CD14-positive monocyte (primary cell): ENCODE data around the gene SNX13. TPM values are rescaled to one million over a fixed set of nuclear protein-coding genes. Genes with fewer than 3 reads are reported as not detected.

Source experiments
- DNase-seq, 3 donors: peaks; one replicate each; pipeline ENCODE4 v3.0.0-alpha.2; 2011 to 2022
- H2AFZ ChIP-seq: 2 replicates; pipeline ENCODE4 v1.6.0; 2012; ENCODE audit warnings: mild to moderate bottlenecking, low read depth, low read length, inconsistent platforms; ENCODE audit not compliant: insufficient read depth, poor library complexity, severe bottlenecking
- H3K27ac ChIP-seq, 2 donors: 1 replicate in 1 of 2; 2 replicates in 1 of 2; pipeline ENCODE4 v1.5.1; 2012 to 2013; ENCODE audit warnings: low read length in 2 of 2, control low read depth in 1 of 2, inconsistent platforms in 1 of 2, low read depth in 1 of 2, mild to moderate bottlenecking in 1 of 2
- H3K27me3 ChIP-seq, 2 donors: one replicate each; pipeline versions ENCODE4 v1.6.0 to v1.6.1; 2011 to 2013; ENCODE audit warnings: low read length in 2 of 2; ENCODE audit not compliant: control insufficient read depth in 2 of 2, insufficient read depth in 2 of 2
- H3K36me3 ChIP-seq, 2 donors: replicated peaks in 1 of 2; 1 replicate in 1 of 2; 2 replicates in 1 of 2; pipeline versions ENCODE4 v1.5.1 to v1.6.1; 2012 to 2013; ENCODE audit warnings: low read length in 2 of 2, control low read depth in 1 of 2, inconsistent platforms in 1 of 2, mild to moderate bottlenecking in 1 of 2; ENCODE audit not compliant: insufficient read depth in 2 of 2, control insufficient read depth in 1 of 2
- H3K4me1 ChIP-seq, 2 donors: 1 replicate in 1 of 2; 2 replicates in 1 of 2; pipeline versions ENCODE4 v1.5.1 to v1.6.1; 2012 to 2013; ENCODE audit warnings: low read length in 2 of 2, control low read depth in 1 of 2, inconsistent platforms in 1 of 2, mild to moderate bottlenecking in 1 of 2, moderate library complexity in 1 of 2; ENCODE audit not compliant: insufficient read depth in 2 of 2, control insufficient read depth in 1 of 2
- H3K4me2 ChIP-seq: replicated peaks from 2 replicates; pipeline ENCODE3; 2012; ENCODE audit warnings: low read length, moderate library complexity, mild to moderate bottlenecking; ENCODE audit not compliant: poor library complexity, severe bottlenecking; ENCODE audit errors: extremely low read depth
- H3K4me3 ChIP-seq, 3 experiments: fragments of 200-600 bp in 1 of 3; sonication (generic) in 1 of 3; replicated peaks in 1 of 3; 1 replicate in 2 of 3; 2 replicates in 1 of 3; pipeline ENCODE4 v1.5.1; 2011 to 2013; ENCODE audit warnings: low read length in 3 of 3, mild to moderate bottlenecking in 3 of 3, control low read depth in 2 of 3, low read depth in 2 of 3, inconsistent platforms in 1 of 3, moderate library complexity in 1 of 3
- H3K79me2 ChIP-seq: 2 replicates; pipeline ENCODE4 v1.6.0; 2012; ENCODE audit warnings: mild to moderate bottlenecking, control low read depth, inconsistent platforms, low read length, moderate library complexity; ENCODE audit not compliant: insufficient read depth
- H3K9ac ChIP-seq: 2 replicates; pipeline ENCODE4 v1.6.0; 2017; ENCODE audit warnings: low read length, mild to moderate bottlenecking; ENCODE audit not compliant: insufficient read depth, poor library complexity, severe bottlenecking
- H3K9me3 ChIP-seq, 2 donors: replicated peaks in 1 of 2; 1 replicate in 1 of 2; 2 replicates in 1 of 2; pipeline versions ENCODE4 v1.5.1 to v1.6.1; 2012 to 2013; ENCODE audit warnings: low read length in 2 of 2, control low read depth in 1 of 2; ENCODE audit not compliant: control insufficient read depth in 1 of 2, insufficient read depth in 1 of 2
- H4K20me1 ChIP-seq: 2 replicates; pipeline ENCODE4 v1.6.0; 2012; ENCODE audit warnings: mild to moderate bottlenecking, low read length, control low read depth, moderate library complexity; ENCODE audit not compliant: insufficient read depth
- H3K27ac Mint-ChIP-seq, 7 donors: one replicate each; pipeline ENCODE4 v1.8.0; 2020; ENCODE audit warnings: mild to moderate bottlenecking in 7 of 7, mixed read lengths in 7 of 7, moderate library complexity in 6 of 7, inconsistent platforms in 2 of 7
- H3K27me3 Mint-ChIP-seq, 3 donors: one replicate each; pipeline ENCODE4 v1.8.0; 2021 to 2022; ENCODE audit warnings: low read depth in 3 of 3, mild to moderate bottlenecking in 3 of 3, mixed read lengths in 3 of 3, moderate library complexity in 3 of 3, inconsistent platforms in 1 of 3
- H3K36me3 Mint-ChIP-seq, 2 donors: one replicate each; pipeline ENCODE4 v1.8.0; 2020; ENCODE audit warnings: mixed read lengths in 2 of 2, inconsistent platforms in 1 of 2, mild to moderate bottlenecking in 1 of 2
- H3K4me1 Mint-ChIP-seq: one replicate; pipeline ENCODE4 v1.8.0; 2020; ENCODE audit warnings: mild to moderate bottlenecking, mixed read lengths
- H3K4me3 Mint-ChIP-seq, 2 donors: one replicate each; pipeline ENCODE4 v1.8.0; 2020; ENCODE audit warnings: mild to moderate bottlenecking in 2 of 2, mixed read lengths in 2 of 2, moderate library complexity in 1 of 2
- H3K9me3 Mint-ChIP-seq, 7 donors: one replicate each; pipeline ENCODE4 v1.8.0; 2020 to 2022; ENCODE audit warnings: mixed read lengths in 7 of 7, mild to moderate bottlenecking in 6 of 7, moderate library complexity in 6 of 7, inconsistent platforms in 2 of 7
- CTCF ChIP-seq: fragments of 200-600 bp; IDR thresholded peaks from one replicate; pipeline ENCODE4 v1.8.0; 2022; ENCODE audit warnings: antibody characterized with exemption, mild to moderate bottlenecking
- WGBS: methylation state at CpG from one replicate; pipeline ENCODE4 v1.1.5; 2013; ENCODE audit warnings: missing lambda C conversion rate; ENCODE audit not compliant: insufficient coverage; 5-methylcytosine and 5-hydroxymethylcytosine counted together
- intact Hi-C, 2 donors: fragments of 100-400 bp; cut with micrococcal nuclease; formaldehyde crosslinking; loops; one replicate each; pipeline versions ENCODE4 v1.15.0 to v1.15.1; 2023
- polyA plus RNA-seq, 3 donors: library from polyadenylated mRNA; depleted of rRNA in 1 of 3; unstranded in 2 of 3; stranded (reverse) in 1 of 3; fragments of 300-500 nt in 2 of 3; fragments of >200 nt in 1 of 3; fragmentation: Illumina TruSeq in 2 of 3; gene quantifications; 1 replicate in 2 of 3; 2 replicates in 1 of 3; pipeline ENCODE4 v1.2.3, GENCODE V29; 2012 to 2021

Gene SNX13
- polyA plus RNA-seq, 3 donors: 12.1 to 31.3 (median 17.4) TPM

- DNase-seq: no peak
- no peaks in the 10 kb centered on the region for H3K9me3 ChIP-seq
- no peak overlapping the region for H2AFZ ChIP-seq
- no peaks in the 10 kb centered on the region for H3K36me3 ChIP-seq
- H3K9ac ChIP-seq: no peak overlapping the region
- intact Hi-C loops: loop anchor here in 1 of 2 donors (10.0 kb wide), 1 partner anchor 156 kb away; no protein-coding TSS in a partner anchor
- H3K79me2 ChIP-seq: peaks cover 99% of the 10 kb centered on the region
- H3K4me3 ChIP-seq: no peak overlapping the region
- peaks cover 99% of the 10 kb centered on the region for H4K20me1 ChIP-seq
- TF ChIP-seq CTCF: no peak
- no peak overlapping the region for H3K4me2 ChIP-seq
- Mint-ChIP-seq H3K4me3 (no peak overlapping the region), H3K9me3 (no peaks in the 10 kb centered on the region), H3K27ac (no peak overlapping the region), H3K4me1 (peaks cover 40% of the 10 kb centered on the region), H3K36me3 (no peaks in the 10 kb centered on the region), H3K27me3 (no peaks in the 10 kb centered on the region)
- no peaks in the 10 kb centered on the region for H3K27me3 ChIP-seq
- H3K27ac ChIP-seq: no peak overlapping the region
- H3K4me1 ChIP-seq: peaks cover 16 to 20% of the 10 kb centered on the region in 2 donors
- WGBS: no CpG with 5 or more reads among the region's 1 CpG
Observed at GRCh38 chr7:17931069-17931468, 9.2 kb downstream of the SNX13 start.

GRCh38 chr7:17930546-17930945 lies 9.7 kb downstream of the SNX13 start:
- Histone ChIP-seq H4K20me1 (peaks cover 99% of the 10 kb centered on the region), H3K27me3 (no peaks in the 10 kb centered on the region), H3K4me3 (no peak overlapping the region), H2AFZ (no peak overlapping the region), H3K36me3 (no peaks in the 10 kb centered on the region), H3K79me2 (peaks cover 99% of the 10 kb centered on the region), H3K9me3 (no peaks in the 10 kb centered on the region), H3K9ac (no peak overlapping the region), H3K4me1 (peaks cover 14 to 17% of the 10 kb centered on the region in 2 donors), H3K27ac (no peak overlapping the region), H3K4me2 (no peak overlapping the region)
- Mint-ChIP-seq H3K9me3 (no peaks in the 10 kb centered on the region), H3K4me1 (peaks cover 37% of the 10 kb centered on the region), H3K36me3 (no peaks in the 10 kb centered on the region), H3K27ac (peak overlapping the region in 1 of 7 donors; percentile 20), H3K27me3 (no peaks in the 10 kb centered on the region), H3K4me3 (no peak overlapping the region)
- intact Hi-C loops: loop anchor here in 1 of 2 donors (10.0 kb wide), 1 partner anchor 156 kb away; no protein-coding TSS in a partner anchor
- no CpG with 5 or more reads among the region's 2 CpGs for WGBS
- no peak for TF ChIP-seq CTCF
- no peak for DNase-seq
